Gastrocnemius medialis (tissue), 4 donors: ENCODE measurements around the gene MYO1E. TPM values are rescaled to one million over a fixed set of nuclear protein-coding genes. Genes with fewer than 3 reads are reported as not detected.
A peak's percentile ranks its signal among the peaks of the same experiment; 100 is the strongest.

Experiments
- ATAC-seq, 2 donors: fragments of 150-250 bp; one replicate each; pipeline ENCODE4 v1.9.1; 2016
- DNase-seq, 2 donors: peaks; one replicate each; pipeline ENCODE4 v3.0.0-alpha.2; 2019
- H3K27ac ChIP-seq, 4 donors: fragments of 200-600 bp; sonication (generic); 1 replicate in 1 of 4; 2 replicates in 3 of 4; pipeline ENCODE4 v1.5.1; 2016 to 2018; ENCODE audit warnings: mild to moderate bottlenecking in 2 of 4, moderate library complexity in 1 of 4
- H3K27me3 ChIP-seq, 3 donors: fragments of 200-600 bp; sonication (generic) in 2 of 3; 1 replicate in 1 of 3; 2 replicates in 2 of 3; pipeline versions ENCODE4 v1.5.1 to v1.6.0; 2016 to 2019; ENCODE audit warnings: mild to moderate bottlenecking in 1 of 3, moderate library complexity in 1 of 3
- H3K36me3 ChIP-seq, 2 donors: fragments of 200-600 bp; sonication (generic) in 1 of 2; one replicate each; pipeline ENCODE4 v1.5.1; 2017 to 2018
- H3K4me1 ChIP-seq, 2 donors: fragments of 200-600 bp; sonication (generic) in 1 of 2; one replicate each; pipeline ENCODE4 v1.5.1; 2016 to 2017; ENCODE audit warnings: mild to moderate bottlenecking in 2 of 2
- H3K4me3 ChIP-seq, 4 donors: fragments of 200-600 bp; sonication (generic) in 3 of 4; 1 replicate in 1 of 4; 2 replicates in 3 of 4; pipeline ENCODE4 v1.5.1; 2016 to 2019; ENCODE audit warnings: mild to moderate bottlenecking in 2 of 4
- H3K9me3 ChIP-seq, 3 donors: fragments of 200-600 bp; sonication (generic) in 2 of 3; 1 replicate in 1 of 3; 2 replicates in 2 of 3; pipeline ENCODE4 v1.5.1; 2016 to 2019
- CTCF ChIP-seq, 5 experiments: fragments of 450-650 bp in 3 of 5; fragments of 200-600 bp in 2 of 5; sonication (generic) in 2 of 5; IDR thresholded peaks in 4 of 5; conservative IDR thresholded peaks in 1 of 5; 1 replicate in 4 of 5; 2 replicates in 1 of 5; pipeline ENCODE4 v1.5.1; 2016 to 2019; ENCODE audit warnings: antibody characterized with exemption in 5 of 5, mild to moderate bottlenecking in 3 of 5, moderate library complexity in 3 of 5
- POLR2A ChIP-seq, 2 donors: fragments of 450-650 bp; IDR thresholded peaks; one replicate each; pipeline ENCODE4 v1.6.1; 2017; ENCODE audit warnings: antibody characterized with exemption in 2 of 2, mild to moderate bottlenecking in 2 of 2, moderate library complexity in 2 of 2
- in situ Hi-C, 4 donors: fragments of 200-750 bp; cut with MboI; loops; one replicate each; pipeline versions ENCODE4 v1.15.0 to v1.8.0; 2017; ENCODE audit warnings: low sequenced_read_pairs in 4 of 4
- intact Hi-C: fragments of 100-400 bp; cut with DNase I; formaldehyde crosslinking; loops from one replicate; pipeline ENCODE4 v1.15.1; 2023; ENCODE audit warnings: low total_unique reads
- total RNA-seq, 4 donors: library from RNA; depleted of rRNA; stranded (reverse); fragments of >200 nt; gene quantifications; one replicate each; pipeline versions ENCODE4 v1.1.0 to v1.2.3, GENCODE V29; 2016

The MYO1E gene
- total RNA-seq, 4 donors from 2014 or later: 12.8 to 39.6 (median 30.7) TPM

- DNase-seq: no peak
- H3K36me3 ChIP-seq: peaks cover 0 to 44% of the 10 kb centered on the region in 2 donors
- no peaks in the 10 kb centered on the region for H3K9me3 ChIP-seq
- TF ChIP-seq CTCF (IDR thresholded peaks at IDR 0.05 in 4 of 5, conservative IDR thresholded peaks at IDR 0.05 in 1 of 5): peak in 1 of 5 experiments; percentile 22
- no peak for TF ChIP-seq POLR2A (IDR thresholded peaks at IDR 0.05)
- no peak overlapping the region for H3K4me3 ChIP-seq
- in situ Hi-C loops (loop anchor here in 1 of 4 donors (25.0 kb wide), 1 partner anchor 326 kb away; no protein-coding TSS in a partner anchor), intact Hi-C loops (no loop called here)
- no peaks in the 10 kb centered on the region for H3K27me3 ChIP-seq
- no peaks in the 10 kb centered on the region for H3K4me1 ChIP-seq
- no peak overlapping the region for H3K27ac ChIP-seq
- no peak for ATAC-seq
These were observed 211.6 kb downstream of the MYO1E start for GRCh38 chr15:59160880-59161593.

GRCh38 chr15:59159210-59159609 is 213.5 kb downstream of the MYO1E start:
- in situ Hi-C loops: loop anchor here in 1 of 4 donors (25.0 kb wide), 1 partner anchor 328 kb away; no protein-coding TSS in a partner anchor
- intact Hi-C loops: no loop called here
- peaks cover 0 to 42% of the 10 kb centered on the region in 2 donors for H3K36me3 ChIP-seq

GRCh38 chr15:59158701-59159034 is 214.0 kb downstream of the MYO1E start:
- Histone ChIP-seq H3K27ac (no peak overlapping the region), H3K9me3 (no peaks in the 10 kb centered on the region), H3K27me3 (no peaks in the 10 kb centered on the region), H3K36me3 (peaks cover 0 to 47% of the 10 kb centered on the region in 2 donors), H3K4me3 (no peak overlapping the region), H3K4me1 (peaks cover 0 to 7% of the 10 kb centered on the region in 2 donors)
- no peak for TF ChIP-seq POLR2A (IDR thresholded peaks at IDR 0.05)
- no peak for TF ChIP-seq CTCF (IDR thresholded peaks at IDR 0.05 in 4 of 5, conservative IDR thresholded peaks at IDR 0.05 in 1 of 5)
- DNase-seq (no peak), ATAC-seq (no peak)
- in situ Hi-C loops (loop anchor here in 1 of 4 donors (25.0 kb wide), 1 partner anchor 329 kb away; no protein-coding TSS in a partner anchor), intact Hi-C loops (no loop called here)

More at GRCh38 chr15:59159210-59159609, 213.5 kb downstream of the MYO1E start:
- no peak for ATAC-seq
- Histone ChIP-seq H3K27ac (no peak overlapping the region), H3K4me3 (no peak overlapping the region), H3K4me1 (peaks cover 0 to 7% of the 10 kb centered on the region in 2 donors), H3K9me3 (no peaks in the 10 kb centered on the region), H3K27me3 (no peaks in the 10 kb centered on the region)
- no peak for DNase-seq
- TF ChIP-seq POLR2A (IDR thresholded peaks at IDR 0.05): no peak
- TF ChIP-seq CTCF (IDR thresholded peaks at IDR 0.05 in 4 of 5, conservative IDR thresholded peaks at IDR 0.05 in 1 of 5): no peak

GRCh38 chr15:59157840-59158700 is 214.6 kb downstream of the MYO1E start:
- intact Hi-C loops (no loop called here), in situ Hi-C loops (loop anchor here in 1 of 4 donors (25.0 kb wide), 1 partner anchor 329 kb away; no protein-coding TSS in a partner anchor)
- Histone ChIP-seq H3K36me3 (peaks cover 0 to 52% of the 10 kb centered on the region in 2 donors), H3K27ac (no peak overlapping the region), H3K27me3 (no peaks in the 10 kb centered on the region), H3K4me3 (no peak overlapping the region), H3K9me3 (no peaks in the 10 kb centered on the region), H3K4me1 (peaks cover 0 to 7% of the 10 kb centered on the region in 2 donors)
- TF ChIP-seq CTCF (IDR thresholded peaks at IDR 0.05 in 4 of 5, conservative IDR thresholded peaks at IDR 0.05 in 1 of 5) (no peak), POLR2A (IDR thresholded peaks at IDR 0.05) (no peak)
- ATAC-seq (no peak), DNase-seq (no peak)
